NCI-H2227 (cell line): Measurements from ENCODE around the gene MBP.

Experiments used
- DNase-seq: peaks from one replicate; lab custom pipeline; 2025; ENCODE audit not compliant: unreplicated experiment; lab: John Stamatoyannopoulos, UW

Gene MBP

DNA sequence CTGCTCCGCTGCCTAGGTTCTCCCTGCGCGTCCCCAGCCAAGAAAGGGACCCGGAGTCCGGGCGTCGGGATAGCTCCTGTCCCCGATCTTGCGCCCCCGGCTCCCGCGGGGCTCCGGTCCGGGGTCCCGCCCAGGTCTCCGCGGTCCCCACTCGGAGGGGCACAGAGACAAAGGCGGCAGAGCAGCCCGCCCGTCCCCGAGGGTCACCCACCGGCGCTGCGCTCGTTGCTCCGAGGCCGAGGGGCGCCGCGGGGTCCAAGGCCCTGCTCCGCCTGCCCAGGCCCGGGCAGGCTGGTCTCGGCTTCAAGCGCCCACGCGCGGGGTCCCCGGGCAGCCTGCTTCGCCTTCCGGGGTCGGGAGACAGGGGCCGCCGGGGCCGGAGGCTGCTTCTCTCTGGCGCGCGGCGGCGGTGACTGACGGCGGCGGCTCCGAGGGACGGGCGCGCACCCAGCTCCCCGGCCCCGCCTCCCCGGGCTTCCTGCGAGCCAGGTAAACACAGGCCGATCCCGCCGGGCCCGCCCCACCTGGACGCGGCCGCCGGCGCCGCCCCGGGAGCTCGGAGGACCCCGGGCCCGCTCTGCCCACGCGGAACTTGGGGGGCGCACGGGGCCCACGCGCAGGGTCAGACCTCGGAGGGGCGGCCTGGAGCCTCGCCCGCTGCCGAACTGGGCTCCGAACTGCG, at the start of gene MBP:
MBP (minus strand) TSS at position 415 of the 682 bp plus-strand sequence. CDS start 27,522 bp downstream, outside the sequence.
- DNase-seq = peak; percentile 7

DNA sequence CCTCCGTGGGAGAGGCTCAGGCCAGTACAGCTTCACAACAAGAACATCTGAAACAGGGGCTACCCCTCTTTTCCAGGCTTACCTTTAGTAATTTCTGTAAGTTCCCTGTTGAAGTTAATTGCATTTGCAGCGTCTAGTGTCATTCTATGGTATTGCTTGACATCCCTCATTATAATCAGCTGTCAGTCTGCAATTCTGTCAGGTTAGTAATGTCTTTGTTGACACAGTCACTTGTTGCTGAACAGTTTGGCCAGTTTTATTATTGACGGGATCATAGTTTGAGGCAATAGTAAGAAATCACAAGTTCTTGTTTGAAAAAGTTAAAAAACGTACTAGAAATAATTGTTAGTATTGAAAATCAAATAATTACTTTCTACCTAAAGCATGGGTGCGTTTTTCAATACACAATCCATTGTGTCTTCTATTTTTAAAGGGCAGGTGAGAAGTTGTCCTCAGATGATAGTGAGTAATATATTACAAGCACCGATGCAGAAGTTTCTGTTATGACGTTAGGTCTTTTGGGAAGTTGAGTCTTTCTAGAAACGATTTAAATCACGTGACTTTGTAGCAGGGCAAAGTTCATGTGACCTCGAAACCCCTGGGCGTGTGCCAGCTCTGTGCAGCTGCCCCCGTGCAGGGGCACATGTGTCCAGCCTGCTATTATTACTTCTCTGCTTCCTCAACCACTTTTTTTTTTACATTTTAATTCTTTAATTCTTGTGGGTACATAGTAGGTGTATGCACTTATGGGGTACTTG, 49.5 kb upstream of the MBP start:
- no peak for DNase-seq

DNA sequence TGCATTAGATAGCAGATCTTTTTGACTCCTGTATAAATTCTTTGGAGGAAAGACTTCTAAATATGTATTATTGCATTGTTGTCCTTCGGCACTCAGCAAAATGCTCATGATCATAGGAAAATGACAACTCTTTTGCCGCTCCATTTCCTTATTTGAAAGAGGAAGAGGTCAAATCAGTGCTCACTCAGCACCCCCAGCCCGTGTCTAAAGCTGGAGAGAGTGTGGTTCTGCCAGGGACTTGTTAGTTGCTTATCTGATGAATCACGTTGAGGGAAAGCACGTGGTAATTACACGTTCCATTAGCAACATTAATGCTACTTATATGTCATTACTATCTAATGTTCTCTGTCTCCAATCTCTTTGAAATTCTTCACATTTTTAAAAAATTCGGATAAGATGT, 46.0 kb upstream of the MBP start:
- no peak for DNase-seq

DNA sequence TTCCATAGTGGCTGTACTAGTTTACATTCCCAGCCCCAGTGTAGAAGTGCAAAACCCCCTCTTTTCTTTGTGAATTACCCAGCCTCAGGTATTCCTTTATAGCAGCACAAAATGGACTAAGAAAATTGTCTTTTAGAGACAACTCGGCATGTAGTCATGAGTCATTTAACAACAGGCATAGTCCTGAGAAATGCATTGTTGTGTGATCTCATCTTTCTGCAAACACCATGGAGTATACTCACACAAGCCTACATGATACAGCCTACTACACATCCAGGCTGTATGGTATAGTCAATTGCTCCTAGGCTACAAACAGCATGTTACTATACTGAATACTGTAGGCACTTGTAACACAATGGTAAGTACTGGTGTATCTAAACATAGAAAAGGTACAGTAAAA, 44.4 kb upstream of the MBP start:
- no peak for DNase-seq

DNA sequence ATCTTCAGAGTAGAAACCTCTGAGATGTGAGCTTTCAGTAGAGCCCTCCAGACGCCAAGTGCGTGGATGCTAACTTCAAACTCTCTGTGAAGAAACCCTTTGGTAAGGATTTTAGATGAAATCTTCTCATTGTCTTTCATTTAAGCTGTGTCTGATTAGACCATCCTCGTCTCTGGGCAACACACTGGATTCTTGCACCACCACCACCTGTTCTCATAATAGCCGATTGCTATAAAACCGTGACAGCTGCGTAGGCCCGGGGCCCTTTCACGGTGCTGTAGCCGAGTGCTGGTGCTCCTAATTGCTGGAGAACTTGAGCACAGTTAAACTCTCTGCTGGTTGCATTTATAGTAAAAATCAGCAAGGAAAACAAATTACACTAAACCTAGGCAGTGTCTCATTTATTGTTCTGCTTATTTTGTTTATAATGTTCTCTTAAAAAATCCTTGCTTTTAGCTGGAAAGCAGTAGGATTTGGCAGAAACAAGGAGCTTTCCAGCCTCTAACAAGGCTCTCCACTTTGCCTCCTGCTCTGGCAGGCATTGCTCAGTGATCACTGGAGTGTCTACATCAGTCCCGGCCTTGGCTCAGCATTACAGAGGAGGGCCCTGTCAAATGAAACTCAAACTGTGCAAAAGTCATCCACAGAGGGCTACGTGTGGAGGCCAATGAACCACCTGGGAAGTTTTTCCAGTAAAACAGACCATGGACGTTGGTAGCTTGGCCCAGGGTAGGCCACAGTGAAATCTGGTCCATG, 40.9 kb upstream of the MBP start:
- DNase-seq = no peak

DNA sequence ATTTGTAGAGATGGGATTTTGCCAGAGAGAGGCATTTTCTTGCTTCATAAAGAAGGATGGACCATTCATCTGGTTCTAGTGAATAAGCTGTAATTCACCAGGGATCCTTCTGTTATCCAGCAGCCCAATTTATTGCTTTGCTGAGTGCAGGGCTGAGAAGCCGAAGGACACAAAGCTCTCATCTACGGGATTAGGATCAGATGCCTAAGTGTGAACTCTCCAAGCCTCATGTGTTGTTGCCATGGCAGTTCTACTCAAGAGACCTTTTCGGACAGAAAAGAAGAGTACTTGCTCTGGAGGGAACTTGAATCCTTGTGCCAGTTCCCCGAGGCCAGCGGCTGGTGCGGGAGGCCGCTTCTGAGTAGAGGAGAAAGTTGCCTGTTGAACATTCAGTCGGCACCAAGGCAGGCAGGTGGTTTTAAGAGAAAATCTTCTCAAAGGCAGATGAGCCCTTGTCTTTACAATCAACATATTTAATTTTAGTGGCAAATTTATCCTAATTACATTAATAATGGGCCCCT, 38.4 kb upstream of the MBP start:
- DNase-seq = no peak

DNA sequence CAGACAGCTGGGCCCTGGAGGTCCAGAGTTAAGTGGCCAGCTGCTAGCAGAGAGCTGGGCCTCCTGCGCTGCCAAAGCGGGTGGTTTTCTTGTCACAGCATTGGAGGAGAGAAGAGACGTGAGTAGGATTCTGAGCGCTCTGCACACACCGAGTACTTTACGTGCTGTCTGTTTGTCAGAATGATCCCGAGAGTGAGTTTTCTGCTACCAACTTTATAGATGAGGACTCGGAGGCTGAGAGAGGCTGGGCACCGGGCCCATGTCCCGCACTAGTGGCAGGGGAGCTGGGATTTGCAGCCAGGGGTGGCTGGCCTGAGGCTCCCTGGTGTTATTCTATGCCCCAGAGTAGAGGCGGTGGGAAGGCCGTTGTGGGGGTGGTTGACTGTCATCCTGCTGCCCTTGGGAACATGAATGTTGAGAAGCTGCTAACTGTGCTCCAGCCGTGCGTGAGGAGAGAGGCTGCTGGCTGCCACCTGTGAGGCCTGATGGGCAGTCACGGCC, 36.3 kb upstream of the MBP start:
- DNase-seq = no peak

DNA sequence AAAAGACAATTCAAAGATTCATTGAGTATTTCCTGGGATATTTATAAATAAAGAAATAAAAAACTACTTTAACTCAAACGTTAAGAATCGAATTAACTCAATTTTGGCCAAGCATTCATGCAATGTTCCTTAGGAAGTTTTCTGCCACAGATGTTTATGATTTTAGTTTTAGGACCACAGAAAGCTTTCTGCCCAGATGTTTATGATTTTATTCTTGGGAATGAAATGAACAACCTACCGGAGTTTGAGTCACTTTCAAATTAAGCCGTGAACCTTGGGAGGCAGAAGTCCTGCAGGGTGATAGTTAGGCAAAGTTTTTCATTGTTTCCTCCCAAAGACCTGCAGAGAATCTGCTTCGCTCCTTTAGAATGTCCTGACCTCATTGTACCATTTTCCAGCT, 34.7 kb upstream of the MBP start:
- no peak for DNase-seq

DNA sequence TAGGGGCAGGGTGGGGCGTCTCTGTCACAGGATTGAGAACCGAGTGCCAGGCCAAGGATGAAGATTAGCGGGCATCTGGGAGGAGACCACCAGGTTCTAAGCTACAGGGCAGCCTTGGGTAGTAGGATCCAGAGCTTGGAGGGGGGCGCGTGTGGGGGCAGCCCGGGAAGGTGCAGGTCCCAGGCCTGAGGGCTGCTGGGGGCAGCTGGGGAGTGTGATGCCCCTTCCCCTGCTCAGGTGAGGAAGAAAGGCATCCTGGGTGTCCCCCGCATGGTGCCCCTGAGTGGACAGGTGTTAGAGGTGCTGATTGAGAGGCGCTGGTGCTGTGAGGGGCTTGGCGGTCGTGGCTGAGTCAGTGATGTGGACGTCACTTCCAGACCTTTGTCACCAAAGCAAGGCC, 33.9 kb upstream of the MBP start:
- no peak for DNase-seq

DNA sequence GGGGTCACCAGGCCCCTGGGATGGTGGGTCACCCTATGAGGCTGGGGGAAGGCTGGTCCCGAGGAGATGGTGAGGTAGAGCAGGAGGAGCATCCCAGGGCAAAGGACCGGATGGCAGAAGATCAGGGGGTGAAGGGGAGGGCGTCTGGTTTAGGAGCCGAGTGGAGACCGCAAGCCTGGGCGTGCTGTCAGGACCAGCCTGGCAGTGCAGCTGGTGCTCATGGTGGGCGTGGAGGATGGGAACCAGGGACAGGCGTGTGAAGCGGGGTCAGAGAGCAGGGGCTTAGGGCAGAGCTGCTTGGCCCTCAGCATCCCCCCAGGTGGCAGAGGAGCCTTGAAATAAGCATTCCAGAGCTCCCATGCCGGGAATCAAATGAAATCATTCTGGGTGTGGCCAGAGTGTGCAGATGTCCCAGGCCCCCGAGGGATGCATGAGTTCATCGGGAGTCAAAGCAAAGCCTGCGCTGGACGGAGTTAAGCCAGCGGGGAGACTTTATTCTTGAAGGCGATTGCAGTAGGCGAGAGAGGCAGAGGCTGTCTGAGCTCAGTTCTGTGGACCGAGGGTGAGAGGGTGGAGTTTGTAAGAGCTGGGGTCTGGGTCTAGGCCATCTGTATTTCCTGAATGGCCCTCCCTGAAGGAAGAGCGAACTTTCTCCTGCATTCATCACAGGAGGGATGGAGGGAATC, 33.1 kb upstream of the MBP start:
- no peak for DNase-seq

DNA sequence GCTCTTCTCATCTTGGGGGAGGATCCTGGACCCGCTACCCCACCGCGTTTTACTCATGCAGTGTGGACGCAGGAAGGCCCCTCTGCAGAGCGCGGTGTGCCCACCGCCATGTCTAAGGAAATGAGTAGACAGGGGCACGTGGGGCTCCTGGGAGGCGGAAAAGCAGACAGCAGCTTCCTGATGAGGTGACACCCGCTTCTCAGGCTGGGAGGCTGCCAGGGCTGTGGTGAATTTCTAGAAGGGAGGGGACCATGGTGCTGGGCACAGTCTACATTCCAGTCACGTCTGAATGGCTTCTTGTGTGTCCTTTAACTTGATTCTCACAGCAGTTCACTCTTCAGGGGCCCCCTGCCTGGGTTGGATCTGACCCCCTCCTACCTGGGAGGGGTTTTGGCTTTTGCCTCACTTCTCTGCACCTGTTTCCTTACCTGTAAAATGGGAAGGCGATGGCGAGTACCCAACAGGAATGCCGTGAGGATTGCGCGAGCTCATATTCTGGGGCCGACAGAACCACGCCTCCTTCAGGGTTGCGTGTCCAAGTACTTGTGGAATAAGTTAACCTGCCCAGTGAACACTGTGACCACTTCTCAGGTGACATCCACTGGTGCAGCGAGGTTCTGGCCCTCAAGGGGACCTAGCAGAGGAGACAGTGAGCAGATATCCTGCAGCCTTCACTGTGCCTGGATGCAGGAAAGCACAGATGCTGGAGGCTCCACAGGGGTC, 32.3 kb upstream of the MBP start:
- no peak for DNase-seq

DNA sequence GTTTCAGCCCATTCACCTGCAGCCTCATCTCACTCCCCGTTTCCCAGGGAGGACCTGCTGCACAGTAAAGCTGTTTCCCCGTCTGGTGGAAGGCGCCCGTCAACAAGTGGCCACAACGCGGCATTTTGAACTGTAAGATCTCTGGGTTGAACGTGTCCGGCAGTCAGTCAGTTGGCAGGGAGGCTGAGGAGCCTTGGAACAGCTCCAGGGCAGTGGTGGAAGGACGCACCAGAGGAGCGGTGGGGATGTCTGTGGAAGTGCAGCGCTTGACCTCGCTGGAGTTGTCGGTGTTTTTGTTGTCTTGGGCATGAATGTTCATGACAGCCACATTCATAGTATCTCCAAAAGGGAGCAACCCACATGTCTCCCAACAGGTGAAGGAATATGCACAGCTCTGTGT, 31.4 kb upstream of the MBP start:
- DNase-seq = no peak

DNA sequence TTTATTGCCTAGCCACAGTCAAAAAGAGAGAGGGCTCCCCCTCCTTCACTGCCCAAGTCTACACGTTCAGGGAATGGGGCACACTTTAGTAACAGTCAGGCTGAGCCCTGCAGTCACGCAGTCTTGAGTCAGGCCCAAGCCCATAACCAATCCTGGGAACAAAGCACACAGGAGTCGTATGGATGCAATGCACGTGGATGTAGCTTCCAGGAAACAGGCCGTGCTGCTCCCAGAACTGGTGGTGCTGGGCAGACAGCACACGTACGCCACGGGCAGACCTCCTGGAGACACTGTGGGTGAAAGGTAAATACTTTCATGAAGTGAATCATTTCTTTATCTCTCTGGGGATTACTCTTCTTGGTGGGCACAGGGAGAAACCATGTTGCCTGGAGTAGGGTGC, 30.0 kb upstream of the MBP start:
- DNase-seq = no peak

DNA sequence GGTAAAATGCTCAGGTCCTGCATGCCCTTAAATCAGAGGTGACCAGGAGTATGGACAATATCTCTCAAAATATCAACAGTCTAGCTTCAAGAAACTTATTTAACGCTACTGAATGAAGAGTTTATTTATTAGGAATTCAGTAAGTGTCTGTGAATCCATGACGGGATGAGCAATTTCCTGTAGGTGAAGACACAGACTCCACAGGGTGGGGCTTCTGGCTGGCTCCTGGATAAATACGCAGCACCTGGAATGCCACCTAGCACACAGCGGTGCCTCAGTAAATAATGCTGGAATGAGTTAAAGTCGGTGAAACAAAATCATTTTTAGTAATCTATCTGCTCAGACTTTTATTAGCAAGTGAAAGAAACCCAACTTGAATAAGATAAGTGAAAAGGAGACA, 29.4 kb upstream of the MBP start:
- no peak for DNase-seq

DNA sequence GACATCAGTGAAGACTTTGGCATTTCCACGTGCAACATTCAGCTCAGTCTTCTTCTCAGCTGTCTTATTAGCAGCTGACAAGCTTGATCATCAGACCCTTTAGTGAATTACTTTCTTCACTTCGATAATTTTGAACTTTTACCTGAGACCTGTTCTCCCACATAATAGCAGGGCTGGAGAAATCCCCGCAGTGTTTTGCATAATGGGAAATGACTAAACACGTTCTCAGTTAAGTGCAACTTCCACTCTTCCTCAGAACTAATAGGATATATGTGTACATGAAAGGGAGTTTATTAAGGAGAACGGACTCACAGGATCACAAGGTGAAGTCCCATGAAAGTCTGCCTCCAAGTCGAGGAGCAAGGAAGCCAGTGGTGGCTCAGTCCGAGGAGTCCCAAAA, 28.8 kb upstream of the MBP start:
- DNase-seq = no peak

DNA sequence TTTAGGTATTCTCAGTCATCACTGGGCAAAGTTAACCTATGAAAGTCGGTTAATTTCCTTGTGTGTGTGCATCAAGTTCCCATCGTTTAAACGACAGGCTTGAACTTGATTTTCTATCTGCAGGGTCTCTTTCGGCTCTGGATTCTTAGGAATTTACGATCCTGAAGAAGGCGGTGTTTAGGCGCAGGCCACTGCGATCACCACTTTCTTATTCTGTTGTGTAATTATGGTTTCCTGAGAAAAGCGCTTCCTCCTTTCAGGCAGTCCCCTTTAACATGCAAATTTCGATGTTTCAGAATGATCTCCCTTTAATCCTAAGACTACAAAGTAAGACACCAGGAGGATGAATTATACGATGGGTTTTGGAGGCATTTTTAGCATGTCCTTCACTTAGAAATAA, 27.9 kb upstream of the MBP start:
- no peak for DNase-seq

DNA sequence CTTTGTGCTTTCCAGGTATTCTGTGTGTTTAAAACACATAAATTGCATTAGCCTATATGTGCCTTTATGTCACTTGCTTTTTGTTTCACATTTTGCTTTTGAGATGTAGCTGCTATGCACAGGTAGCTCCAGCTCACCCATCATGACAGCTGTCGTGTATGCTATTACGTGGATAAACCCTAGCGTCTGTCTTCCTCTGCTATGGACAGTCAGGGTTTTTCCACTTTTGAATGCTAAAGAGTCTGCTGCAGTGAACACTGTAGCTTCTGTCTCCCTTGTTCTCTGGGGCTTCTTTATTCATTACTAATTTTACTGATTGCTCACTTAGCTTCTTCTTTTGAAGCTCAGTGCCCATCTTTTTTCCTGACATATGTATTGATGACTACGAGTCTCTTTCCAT, 24.7 kb upstream of the MBP start:
- no peak for DNase-seq

DNA sequence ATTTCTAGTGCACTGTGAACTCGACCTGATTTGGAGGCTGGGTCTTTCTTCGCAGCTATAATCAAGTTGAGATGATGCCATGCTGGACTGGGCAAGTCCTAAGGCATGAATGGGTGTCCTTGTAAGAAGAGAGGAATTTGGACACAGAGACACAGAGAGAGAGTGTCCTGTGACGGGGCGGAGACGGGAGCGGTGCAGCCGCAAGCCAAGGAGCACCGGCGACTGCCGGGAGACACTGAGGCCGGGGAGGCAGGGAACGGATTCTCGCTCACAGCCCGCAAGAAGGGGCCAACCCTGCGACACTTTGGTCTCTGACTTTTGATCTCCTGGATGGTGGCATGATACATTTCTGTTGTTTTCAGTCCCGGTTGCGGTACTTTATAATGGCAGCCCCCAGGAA, 22.4 kb upstream of the MBP start:
- no peak for DNase-seq

DNA sequence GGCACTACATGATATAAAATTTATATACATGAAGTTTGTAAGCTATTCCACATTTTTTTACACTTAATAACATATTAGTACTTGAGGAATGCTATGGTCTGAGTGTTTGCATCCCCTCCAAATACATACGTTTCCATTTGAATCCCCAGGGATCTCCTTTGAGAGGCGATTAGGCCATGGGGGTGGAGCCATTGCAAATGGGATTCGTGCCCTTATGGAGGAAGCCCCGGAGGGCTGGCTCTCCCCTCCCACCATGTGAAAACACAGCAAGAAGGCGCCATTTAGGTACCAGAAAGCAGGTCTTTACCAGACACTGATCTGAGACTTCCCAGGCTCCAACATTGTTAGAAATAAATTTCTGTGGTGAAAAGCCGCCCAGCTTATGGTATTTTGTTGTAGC, 20.8 kb upstream of the MBP start:
- DNase-seq = no peak

DNA sequence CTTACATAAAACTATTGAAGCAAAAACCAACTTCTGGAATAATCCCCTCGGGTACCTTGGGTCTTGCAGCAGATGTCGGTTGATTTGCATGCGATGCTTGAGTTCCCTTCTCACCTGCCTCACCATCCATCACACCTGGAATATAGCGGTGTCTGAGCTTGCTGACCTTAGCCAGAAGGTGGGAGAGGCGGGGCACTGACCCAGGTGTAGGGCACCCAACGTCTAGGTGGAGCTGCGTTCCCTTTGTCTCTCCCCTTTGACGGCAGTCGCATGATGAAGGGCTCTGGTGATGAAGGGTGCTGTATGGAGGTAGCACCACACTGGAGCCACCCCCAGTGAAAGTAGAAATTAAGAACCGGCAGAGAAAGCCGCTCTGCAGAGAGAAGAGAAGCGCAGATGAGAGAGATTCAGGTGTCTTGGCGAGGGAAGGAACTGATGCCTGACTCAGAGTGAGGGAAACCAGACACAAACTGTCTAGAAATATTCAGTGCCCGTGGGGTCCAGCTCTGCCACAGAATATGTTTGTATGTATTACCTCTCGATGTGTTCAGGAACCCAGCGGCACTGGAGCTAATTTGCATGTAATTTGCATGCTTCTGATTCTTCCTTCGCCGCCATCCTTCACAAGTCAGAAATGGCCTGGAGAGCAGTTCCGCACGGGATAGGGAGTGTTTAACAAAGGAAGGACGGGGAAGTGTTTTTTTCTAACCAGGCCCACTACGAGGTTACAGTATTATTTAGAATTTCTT, 19.4 kb upstream of the MBP start:
- DNase-seq = no peak
